Type B pancreatic cell (in vitro differentiated cells): Measurements from ENCODE around the gene MDM2. TPM values are rescaled to one million over a fixed set of nuclear protein-coding genes. Genes with fewer than 3 reads are reported as not detected.
A peak's percentile ranks its signal among the peaks of the same experiment; 100 is the strongest.

Experiments used
- DNase-seq: peaks from one replicate; pipeline ENCODE4 v3.0.0; 2021; ENCODE audit warnings: mixed read lengths; ENCODE audit not compliant: unreplicated experiment; ENCODE audit errors: extremely low spot score
- H3K27ac Mint-ChIP-seq: 2 replicates; pipeline ENCODE4 v1.8.0; 2021; ENCODE audit warnings: mild to moderate bottlenecking, mixed read lengths
- H3K27me3 Mint-ChIP-seq: 2 replicates; pipeline ENCODE4 v1.8.0; 2021; ENCODE audit warnings: mixed read lengths
- H3K36me3 Mint-ChIP-seq: 2 replicates; pipeline ENCODE4 v1.8.0; 2021; ENCODE audit warnings: mixed read lengths
- H3K4me1 Mint-ChIP-seq: one replicate; pipeline ENCODE4 v1.8.0; 2021; ENCODE audit warnings: mixed read lengths; ENCODE audit not compliant: unreplicated experiment
- H3K4me3 Mint-ChIP-seq: 2 replicates; pipeline ENCODE4 v1.8.0; 2021; ENCODE audit warnings: mild to moderate bottlenecking, mixed read lengths
- H3K9me3 Mint-ChIP-seq: 2 replicates; pipeline ENCODE4 v1.8.0; 2021; ENCODE audit warnings: mixed read lengths
- CTCF ChIP-seq: fragments of 200-600 bp; sonication (generic); conservative IDR thresholded peaks from 2 replicates; pipeline ENCODE4 v1.5.0; 2021; ENCODE audit warnings: antibody characterized with exemption, mild to moderate bottlenecking
- total RNA-seq: library from RNA; stranded (reverse); gene quantifications from 2 replicates; pipeline ENCODE4 v1.2.1, GENCODE V29; 2021; ENCODE audit warnings: low replicate concordance

The MDM2 gene
- total RNA-seq, 1 donor from 2014 or later, result 162 TPM

- peaks cover 11% of the 10 kb centered on the region for H3K4me1 Mint-ChIP-seq
- no peak for TF ChIP-seq CTCF
- peaks cover 39% of the 10 kb centered on the region for H3K36me3 Mint-ChIP-seq
- H3K9me3 Mint-ChIP-seq, result peaks cover 4% of the 10 kb centered on the region
- no peaks in the 10 kb centered on the region for H3K27me3 Mint-ChIP-seq
- DNase-seq, result no peak
- H3K27ac Mint-ChIP-seq, result peak overlapping the region; percentile 89
- H3K4me3 Mint-ChIP-seq, result no peak overlapping the region
These were observed 23.3 kb downstream of the MDM2 start for GRCh38 chr12:68831272-68831671.

GRCh38 chr12:68831751-68832503 is 23.9 kb downstream of the MDM2 start:
- no peak for DNase-seq
- peak overlapping the region; percentile 89 for H3K27ac Mint-ChIP-seq
- TF ChIP-seq CTCF, result no peak
- H3K36me3 Mint-ChIP-seq, result peaks cover 43% of the 10 kb centered on the region
- peak overlapping the region; percentile 48 for H3K4me3 Mint-ChIP-seq
- peaks cover 11% of the 10 kb centered on the region for H3K4me1 Mint-ChIP-seq
- H3K27me3 Mint-ChIP-seq, result no peaks in the 10 kb centered on the region
- H3K9me3 Mint-ChIP-seq, result peaks cover 4% of the 10 kb centered on the region

DNA sequence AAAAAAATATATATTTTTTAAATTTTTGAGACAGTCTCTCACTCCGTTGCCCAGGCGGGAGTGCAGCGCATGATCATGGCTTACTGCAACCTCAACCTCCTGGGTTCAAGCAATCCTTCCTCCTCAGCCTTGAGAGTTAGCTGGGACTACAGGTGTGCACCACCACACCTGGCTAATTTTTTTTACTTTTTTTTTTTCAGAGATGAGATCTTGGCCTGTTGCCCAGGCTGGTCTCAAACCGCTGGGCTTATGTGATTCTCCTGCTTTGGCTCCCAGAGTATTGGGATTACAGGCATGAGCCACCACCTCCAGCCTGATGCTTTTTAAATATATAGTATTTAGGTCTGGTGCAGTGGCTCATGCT is 24.5 kb downstream of the MDM2 start:
- TF ChIP-seq CTCF, result no peak
- H3K36me3 Mint-ChIP-seq, result peaks cover 38% of the 10 kb centered on the region
- DNase-seq, result no peak
- peaks cover 11% of the 10 kb centered on the region for H3K4me1 Mint-ChIP-seq
- peaks cover 4% of the 10 kb centered on the region for H3K9me3 Mint-ChIP-seq
- no peak overlapping the region for H3K4me3 Mint-ChIP-seq
- H3K27ac Mint-ChIP-seq, result peak overlapping the region; percentile 89
- H3K27me3 Mint-ChIP-seq, result no peaks in the 10 kb centered on the region

- peak overlapping the region; percentile 72 for H3K27ac Mint-ChIP-seq
- H3K4me3 Mint-ChIP-seq, result no peak overlapping the region
- H3K27me3 Mint-ChIP-seq, result no peaks in the 10 kb centered on the region
- no peak for DNase-seq
- peaks cover 44% of the 10 kb centered on the region for H3K36me3 Mint-ChIP-seq
- peaks cover 4% of the 10 kb centered on the region for H3K9me3 Mint-ChIP-seq
- no peak for TF ChIP-seq CTCF
- H3K4me1 Mint-ChIP-seq, result peaks cover 11% of the 10 kb centered on the region
These were observed 25.5 kb downstream of the MDM2 start for GRCh38 chr12:68833508-68833907.

DNA sequence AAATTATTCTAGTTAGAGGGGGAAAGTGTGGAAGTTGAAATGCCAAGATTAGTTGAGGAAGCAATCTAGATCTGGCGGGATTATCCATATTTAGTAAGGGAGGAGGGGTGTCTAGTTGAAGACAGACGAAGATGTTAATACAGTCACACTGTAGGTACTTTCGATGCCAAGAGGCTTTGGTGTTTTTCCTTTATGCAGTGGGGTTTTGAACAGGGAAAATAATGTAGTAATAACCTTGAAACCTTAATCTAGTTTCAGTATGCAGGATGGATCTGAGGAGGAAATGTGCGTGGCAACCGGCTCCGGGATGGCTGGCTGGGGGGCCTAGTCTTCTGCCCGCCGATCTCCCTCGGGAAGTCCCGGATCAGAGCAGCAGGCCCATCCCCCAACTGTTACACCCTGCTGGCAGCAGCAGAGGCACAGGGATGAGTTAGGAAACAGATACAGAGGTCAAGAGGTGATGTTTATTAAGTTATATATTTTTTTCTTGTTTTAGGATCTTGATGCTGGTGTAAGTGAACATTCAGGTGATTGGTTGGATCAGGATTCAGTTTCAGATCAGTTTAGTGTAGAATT is 27.4 kb downstream of the MDM2 start:
- no peak for DNase-seq
- Mint-ChIP-seq H3K27me3 (no peaks in the 10 kb centered on the region), H3K4me1 (peaks cover 6% of the 10 kb centered on the region), H3K27ac (peak overlapping the region; percentile 57), H3K36me3 (peaks cover 47% of the 10 kb centered on the region), H3K9me3 (peaks cover under 1% of the 10 kb centered on the region), H3K4me3 (peak overlapping the region; percentile 22)
- TF ChIP-seq CTCF, result no peak
